HG03108 (cell line): ENCODE data around the gene F2R.
"Not testable (repeated sequence)": the region's sequence is repeated elsewhere in the genome, so short reads cannot be mapped to it uniquely, and the experiment has no call there.

ENCODE experiments used
- ATAC-seq: cut with Tn5 transposase; IDR thresholded peaks from one replicate; pipeline ENCODE4 v1.9.1; 2021; ENCODE audit warnings: moderate library complexity; ENCODE audit not compliant: unreplicated experiment

The F2R gene

DNA sequence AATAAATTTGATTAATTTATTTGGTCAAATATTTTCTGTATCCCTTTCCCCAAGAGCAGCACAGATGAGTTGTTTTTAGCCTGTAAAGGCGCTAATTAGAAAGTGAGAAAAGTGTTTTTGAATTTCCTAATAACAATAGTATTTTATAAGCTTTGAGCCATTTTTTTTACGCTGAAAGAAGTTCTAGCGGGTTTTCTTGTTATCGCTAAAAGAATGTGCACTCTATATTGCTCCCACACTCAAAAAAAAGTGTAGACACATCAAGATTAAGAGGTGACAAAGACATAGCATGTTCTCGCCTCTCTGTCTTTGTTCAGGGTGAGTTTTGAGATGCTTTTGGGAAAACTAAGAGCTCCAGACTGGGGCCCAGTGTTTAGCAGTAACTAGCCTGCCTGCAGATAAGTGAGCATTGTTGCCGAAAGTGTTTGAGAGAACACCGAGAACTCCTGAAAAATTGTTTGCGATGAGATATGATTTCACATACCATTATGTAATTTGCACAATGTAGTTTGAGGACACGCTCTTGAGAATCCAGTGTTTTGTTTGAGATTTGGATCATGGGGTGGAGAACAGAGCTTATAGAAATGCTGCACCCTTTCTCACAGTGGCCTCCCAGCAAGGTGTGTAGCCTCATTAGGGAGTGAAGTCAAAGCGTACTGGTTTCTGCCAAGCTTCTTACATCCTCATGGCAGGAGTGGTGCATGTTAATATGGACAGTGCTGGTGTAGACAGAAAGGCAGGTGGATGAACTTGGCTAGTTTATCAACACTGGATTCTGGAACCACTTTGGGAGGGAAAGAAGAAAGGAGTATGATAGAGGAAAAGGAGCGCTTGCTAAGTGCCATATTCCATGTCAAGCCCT is 1.5 kb downstream of the F2R start:
- no peak for ATAC-seq

DNA sequence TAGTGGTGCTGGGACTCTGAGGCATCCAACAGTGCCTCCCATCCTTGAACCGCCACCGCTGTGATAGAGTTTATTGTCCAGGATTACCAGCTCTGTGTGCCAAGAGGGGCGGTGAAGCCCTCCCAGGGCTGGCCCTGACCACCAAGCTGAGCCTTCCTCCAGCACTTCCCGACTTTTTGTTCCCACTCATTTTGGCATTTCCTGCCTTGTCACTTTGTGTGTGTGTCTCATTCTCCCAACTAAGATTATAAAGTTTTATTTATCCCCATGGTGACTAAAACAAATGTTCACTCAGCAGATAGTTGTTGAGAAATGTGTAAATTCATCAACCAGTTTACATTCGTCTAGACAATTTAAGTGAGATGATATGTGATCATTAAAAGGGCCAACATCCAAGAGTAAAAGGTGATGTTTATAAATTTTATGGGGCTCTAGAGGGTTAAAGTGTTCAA is 2.5 kb downstream of the F2R start:
- ATAC-seq: no peak

DNA sequence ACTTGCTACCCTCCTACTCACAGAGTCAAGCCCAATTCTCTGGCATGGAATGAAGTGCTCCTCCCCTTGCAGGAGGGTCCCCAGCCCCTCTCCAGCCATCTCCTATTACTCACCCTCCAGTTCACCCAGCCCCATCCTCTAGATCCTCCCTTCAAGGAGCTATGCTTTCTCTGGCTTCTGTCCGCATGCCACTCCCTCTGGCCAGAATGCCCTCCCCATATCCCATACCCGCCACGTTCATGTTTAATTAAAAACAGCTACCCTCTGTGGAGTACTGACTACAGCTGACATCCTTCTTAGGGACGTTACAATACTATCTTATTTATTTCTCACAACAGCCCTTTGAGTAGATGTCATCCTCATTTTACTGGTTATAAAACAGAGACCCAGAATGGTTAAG is 3.0 kb downstream of the F2R start:
- no peak for ATAC-seq

DNA sequence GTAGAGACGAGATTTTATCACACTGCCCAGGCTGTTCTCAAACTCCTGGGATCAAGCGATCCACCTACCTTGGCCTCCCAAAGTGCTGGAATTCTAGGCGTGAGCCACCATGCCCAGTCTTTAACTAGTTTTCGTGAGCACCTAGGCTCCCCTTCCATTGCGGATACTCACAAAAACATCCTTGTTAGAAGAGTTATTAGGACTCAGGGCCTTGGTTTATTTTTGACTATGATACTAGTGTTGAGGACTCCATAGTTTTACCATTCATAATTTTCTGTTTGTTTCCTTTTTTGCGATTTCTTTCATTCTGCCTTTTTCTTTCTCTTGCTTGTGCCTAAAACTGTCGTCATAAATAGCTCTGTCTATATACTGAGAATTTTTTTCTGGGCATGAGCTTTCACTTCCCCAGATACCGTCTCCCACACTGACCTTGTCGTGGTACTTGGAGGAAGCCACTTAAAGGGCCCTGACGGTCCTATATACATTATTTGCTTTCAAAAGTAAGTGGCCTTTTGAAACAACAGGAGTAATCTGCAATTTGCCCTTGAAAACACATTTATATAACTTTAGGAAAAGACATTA is 5.2 kb downstream of the F2R start:
- ATAC-seq: peak; percentile 96

DNA sequence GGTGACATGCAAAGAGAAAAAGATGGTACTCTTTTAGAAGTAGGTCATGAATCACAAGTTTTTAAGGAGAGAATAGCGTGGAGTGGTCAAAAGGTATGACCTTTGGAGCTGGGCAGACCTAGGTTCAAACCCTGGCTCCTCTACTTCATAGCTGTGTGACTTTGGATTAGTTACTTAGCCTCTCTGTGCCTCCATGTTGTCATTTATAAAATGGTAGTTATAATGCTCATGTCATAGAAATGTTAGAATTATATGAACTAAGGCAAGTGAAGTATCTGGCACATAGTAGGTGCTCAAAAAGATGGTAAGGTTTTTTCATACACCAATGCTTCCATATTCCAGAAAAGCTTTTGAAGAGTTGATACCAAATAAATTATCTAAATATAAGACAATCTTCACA is 7.3 kb downstream of the F2R start:
- ATAC-seq: no peak

DNA sequence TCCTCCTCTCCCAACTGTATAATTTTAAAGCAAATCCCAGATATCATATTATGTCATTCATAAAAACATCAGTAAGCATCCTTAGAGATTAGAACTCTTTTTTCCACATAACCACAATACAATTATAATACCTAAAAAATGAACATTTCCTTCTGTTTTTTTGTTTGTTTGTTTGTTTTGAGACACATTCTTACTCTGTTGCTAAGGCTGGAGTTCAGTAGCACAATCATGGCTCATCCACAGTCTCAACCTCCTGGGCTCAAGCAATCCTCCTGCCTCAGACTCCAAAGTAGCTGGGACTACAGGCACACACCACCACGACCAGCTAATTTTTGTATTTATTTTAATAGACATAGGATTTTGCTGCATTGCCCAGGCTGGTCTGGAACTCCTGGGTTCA is 8.0 kb downstream of the F2R start:
- ATAC-seq: no peak

DNA sequence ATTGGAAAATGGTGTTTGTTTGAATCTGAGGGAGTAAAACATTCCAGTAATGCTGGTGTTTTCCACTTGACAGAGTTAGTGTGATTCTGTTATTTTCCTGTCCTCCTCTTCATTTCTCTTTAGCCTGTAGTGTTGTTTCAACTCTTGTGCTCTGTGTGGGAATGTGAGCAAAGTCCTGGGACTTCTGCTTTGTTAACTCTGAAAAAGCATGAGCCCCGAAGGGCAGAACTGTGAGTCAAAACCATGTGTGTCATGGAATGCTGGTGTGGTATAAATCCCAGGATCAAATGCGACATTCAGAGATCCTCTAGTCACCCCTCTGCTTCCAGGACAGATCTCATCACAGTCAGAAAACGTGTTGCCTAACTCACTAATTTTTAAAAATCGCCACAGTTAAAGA is 8.9 kb downstream of the F2R start:
- no peak for ATAC-seq

DNA sequence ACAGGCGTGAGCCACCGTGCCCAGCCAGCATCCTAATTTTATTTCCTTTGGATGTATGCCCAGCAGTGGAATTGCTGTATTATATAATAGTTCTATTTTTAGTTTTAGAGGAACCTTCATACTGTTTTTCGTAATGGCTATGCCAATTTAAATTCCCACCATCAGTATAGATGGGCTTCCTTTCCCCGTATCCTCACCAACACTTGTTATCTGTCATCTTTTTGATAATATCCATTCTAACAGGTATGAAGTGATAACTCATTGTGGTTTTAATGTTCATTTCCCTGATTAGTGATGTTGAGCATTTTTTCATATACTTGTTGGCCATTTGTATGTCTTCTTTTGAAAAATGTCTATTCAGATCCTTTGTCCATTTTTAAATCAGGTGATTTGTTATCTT is 13.0 kb downstream of the F2R start:
- ATAC-seq: no peak

DNA sequence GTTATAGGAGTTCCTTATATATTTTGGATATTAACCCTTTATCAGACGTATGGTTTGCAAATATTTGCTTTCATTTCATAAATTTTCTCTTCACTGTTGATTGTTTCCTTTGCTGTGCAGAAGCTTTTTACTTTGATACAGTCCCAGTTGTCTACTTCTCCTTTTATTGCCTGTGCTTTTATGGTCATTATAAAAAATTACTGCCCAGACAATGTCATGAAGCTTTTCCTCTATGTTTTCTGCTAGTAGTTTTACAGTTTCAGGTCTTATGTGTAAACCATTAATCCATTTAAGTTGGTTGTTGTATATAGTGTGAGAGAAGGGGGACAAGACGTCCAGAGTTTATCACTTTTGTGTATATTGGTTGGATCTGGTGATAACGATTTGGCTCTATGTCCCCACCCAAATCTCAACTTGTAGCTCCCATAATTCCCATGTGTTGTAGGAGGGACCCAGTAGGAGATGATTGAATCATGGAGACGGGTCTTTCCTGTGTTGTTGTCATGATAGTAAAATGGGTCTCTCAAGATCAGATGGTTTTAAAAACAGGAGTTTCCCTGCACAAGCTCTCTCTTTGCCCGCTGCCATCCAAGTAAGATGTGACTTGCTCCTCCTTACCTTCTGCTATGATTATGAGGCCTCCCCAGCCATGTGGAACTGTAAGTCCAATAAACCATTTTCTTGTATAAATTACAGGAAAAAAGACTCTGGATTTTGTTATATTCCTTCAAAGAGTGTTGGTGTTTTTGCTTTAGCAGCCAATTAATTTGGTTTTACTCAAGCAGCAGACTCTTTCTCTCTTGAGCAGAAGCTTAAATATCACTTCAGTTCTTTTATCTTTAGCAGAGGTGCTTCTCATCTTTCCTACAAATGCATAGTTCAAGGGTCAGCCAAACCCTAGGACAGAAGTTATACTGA is 13.7 kb downstream of the F2R start:
- ATAC-seq: no peak

DNA sequence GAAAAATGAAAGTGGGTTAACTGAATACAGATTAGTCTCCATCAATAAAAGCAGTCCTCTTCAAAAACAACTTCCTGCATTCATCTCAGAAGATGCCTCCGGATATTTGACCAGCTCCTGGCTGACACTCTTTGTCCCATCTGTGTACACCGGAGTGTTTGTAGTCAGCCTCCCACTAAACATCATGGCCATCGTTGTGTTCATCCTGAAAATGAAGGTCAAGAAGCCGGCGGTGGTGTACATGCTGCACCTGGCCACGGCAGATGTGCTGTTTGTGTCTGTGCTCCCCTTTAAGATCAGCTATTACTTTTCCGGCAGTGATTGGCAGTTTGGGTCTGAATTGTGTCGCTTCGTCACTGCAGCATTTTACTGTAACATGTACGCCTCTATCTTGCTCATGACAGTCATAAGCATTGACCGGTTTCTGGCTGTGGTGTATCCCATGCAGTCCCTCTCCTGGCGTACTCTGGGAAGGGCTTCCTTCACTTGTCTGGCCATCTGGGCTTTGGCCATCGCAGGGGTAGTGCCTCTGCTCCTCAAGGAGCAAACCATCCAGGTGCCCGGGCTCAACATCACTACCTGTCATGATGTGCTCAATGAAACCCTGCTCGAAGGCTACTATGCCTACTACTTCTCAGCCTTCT is 16.6 kb downstream of the F2R start:
- ATAC-seq: no peak

DNA sequence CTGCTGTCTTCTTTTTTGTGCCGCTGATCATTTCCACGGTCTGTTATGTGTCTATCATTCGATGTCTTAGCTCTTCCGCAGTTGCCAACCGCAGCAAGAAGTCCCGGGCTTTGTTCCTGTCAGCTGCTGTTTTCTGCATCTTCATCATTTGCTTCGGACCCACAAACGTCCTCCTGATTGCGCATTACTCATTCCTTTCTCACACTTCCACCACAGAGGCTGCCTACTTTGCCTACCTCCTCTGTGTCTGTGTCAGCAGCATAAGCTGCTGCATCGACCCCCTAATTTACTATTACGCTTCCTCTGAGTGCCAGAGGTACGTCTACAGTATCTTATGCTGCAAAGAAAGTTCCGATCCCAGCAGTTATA is 17.1 kb downstream of the F2R start:
- no peak for ATAC-seq

DNA sequence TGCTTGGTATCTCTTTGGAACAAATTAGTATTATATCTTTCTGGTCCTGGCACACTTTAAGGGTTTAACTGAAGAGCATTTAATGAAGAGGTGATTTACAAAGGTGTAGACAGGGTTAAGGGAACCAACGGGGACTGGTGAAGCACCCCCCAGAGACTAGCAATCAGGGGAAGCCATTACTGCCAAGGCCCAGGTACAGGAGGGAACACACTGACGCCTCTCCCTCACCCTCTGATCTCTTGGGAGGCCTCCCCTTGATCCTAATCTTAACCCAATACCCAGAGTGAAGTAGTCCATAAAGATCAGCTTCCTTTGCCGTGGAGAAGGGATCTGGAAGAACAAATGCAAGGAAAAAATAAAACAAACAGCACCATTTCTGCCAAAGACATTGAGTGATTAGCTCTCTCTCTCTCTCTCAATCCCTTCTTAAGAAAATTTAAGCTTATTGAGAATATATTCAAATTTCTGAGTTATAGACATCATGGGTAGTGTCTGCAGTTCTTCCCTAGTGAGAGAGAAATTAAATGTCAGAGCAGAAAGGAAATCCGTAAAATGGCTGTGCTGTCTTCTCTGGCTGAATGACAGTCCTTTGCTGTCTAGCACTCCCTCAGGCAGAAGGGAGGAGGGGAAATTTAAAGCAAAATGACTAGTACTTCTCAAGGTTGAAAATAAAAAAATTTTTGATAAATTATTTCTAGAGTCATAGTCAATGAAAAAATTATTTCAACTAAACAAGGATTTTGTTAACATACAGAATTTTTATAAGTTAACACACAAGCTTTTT is 20.0 kb downstream of the F2R start:
- no peak for ATAC-seq

DNA sequence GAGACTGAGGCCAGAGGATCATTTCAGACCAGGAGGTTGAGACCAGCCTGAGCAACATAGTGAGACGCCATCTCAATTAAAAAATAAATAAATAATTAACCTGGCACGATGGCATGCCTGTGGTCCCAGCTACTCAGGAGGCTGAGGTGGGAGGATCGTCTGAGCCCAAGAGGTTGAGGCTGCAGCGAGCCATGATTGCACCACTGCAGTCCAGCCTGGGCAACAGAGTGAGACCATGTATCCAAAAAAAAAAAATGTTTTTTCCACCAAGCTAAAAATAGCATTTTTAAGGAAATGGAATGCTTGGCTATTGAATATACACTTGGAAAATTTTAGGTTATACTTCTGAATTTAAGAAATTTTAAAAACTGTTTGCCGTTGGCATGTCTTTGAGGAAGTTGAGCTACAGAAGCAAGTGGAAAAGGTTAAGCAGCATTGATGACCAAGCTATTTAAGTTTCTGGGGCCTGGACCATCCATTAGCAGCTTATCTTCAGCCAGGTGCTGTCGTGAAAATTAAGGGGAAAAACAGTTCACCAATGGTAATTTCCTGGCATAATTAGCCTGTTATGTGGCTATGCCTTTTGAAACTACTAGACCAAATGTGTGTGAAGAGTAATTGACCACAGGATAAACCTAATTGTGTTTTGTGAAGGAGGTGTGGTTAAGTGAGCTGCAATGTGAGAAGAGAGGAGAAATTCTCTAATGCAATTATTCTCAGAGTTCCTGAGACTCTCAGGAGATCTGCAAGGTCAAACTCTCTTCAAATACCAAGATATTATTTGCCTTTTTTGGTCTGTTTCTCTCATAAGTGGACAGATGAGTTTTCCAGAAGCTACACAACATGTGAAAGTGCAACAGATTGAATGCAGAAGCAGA is 21.0 kb downstream of the F2R start:
- no peak for ATAC-seq

DNA sequence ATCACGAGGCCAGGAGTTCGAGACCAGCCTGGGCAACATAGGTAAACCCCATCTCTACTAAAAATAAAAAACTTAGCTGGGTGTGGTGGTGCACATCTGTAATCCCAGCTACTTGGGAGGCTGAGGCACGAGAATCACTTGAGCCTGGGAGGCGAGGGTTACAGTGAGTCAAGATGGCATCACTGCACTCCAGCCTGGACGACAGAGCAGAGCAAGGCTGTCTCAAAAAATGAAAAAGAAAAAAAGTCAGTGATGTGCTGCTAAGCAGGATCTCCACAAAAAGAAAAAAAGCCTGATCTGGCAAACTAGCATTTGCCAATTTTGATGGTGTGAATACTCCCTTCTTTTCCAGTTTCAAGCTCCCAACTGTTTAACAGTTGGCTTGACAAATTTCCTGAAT is 21.9 kb downstream of the F2R start:
- no peak for ATAC-seq

DNA sequence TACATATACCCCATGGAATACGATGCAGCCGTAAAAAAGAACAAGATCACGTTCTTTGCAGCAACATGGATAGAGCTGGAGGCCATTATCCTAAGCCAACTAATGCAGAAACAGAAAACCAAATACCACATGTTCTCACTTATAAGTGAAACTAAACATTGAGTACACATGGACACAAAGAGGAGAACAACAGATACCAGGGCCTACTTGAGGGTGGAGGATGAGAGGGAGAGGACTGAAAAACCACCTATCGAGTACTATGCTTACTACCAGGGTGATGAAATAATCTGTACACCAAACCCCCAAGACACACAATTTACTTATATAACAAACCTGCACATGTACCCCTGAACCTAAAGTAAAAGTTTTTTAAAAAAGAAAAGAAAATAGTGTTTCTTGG is 25.6 kb downstream of the F2R start:
- not testable (repeated sequence) for ATAC-seq

DNA sequence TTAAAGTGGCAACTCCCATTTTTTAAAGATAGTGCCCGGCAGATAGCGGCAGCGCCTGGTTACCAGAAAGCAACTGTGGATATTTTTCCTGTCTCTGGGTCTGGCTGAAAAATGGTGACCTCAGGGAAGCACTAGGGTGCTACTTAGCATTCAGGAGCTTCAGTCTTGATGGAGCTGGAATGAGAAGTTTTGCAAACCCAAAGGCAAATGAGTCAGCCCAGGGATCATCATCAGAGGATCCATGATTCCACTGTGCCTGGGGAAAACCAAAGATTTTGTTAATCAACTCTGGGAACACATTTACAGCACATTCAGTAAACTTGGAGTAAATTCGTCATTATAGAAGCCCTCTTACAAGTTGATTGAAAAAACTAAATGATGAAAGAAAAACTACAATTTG is 26.7 kb downstream of the F2R start:
- no peak for ATAC-seq

DNA sequence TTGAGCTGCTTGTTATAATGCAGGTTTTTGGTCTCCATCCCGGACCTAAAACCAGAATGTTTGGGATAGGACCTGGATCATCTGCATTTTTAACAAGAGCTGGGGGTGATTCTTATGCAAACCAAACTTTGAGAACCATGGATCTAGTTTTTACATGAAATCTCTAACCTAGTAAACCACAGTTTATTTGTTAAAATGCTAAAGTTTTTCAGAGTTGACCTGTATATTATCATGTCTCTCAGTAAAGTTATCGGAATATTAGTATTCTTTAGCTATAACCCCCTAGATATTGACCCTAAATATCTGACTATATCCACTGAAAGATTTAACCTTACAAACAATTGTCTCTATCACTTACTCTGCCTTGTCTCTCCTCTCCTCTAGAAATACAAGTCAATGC is 28.7 kb downstream of the F2R start:
- no peak for ATAC-seq

DNA sequence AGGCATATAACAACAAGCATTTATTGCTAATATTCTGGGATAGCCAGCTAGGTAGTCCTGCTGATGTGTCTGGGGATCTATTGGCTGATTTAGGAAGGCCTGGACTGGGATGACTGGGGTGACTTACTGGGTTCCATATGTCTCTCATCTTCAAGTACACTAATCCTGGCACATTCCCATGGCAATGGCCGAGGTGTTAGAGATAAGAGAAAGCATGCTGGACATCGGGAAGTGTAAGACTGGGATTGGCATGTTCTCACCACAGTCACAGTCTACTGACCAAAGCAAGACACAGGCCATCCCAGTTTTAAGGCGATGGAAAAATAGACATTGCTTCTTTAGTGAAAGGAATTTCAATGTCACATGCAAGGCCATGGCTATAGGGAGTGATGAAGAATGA is 29.7 kb downstream of the F2R start:
- ATAC-seq: no peak

DNA sequence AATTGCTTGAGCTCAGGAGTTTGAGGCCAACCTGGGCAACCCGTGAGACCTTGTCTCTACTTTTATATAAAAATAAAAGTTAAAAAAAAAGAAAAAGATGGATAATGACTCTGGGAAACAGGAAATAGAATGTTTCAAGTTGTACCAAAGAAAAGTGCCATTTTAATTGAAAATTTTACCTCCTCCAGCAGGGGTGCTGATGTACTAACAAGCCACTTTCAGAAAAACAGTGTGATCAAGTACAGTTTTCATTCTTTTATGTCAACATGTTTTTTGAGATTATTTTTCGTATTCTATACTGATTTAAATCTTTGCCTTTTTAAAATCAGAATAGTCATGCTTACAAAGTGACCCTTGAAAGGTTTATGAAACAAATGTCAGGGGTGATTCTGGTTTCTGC is 30.8 kb downstream of the F2R start:
- ATAC-seq: no peak

DNA sequence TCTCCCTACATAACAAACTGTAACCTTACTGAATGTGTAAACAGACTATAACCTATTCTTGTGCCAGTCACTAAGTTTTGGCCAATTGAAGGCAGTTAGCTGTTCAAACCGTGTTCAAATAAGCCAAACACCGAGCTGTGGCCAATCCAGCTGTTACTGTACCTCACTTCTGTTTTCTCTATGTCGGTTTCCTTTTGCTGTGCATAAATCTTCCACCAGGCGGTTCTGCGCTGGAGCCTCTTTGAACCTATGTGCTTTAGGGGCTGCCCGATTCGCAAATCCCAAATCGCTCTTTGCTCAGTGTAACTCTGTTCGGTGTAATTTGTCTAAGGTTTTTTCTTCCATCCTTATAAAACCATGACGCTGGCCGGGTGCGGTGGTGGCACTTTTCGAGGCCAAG is 31.8 kb downstream of the F2R start:
- ATAC-seq: no peak
